Sigmoid colon (tissue), 4 donors: Measurements from ENCODE around the gene SIDT1.

Source experiments
- CTCF ChIP-seq, 4 experiments: fragments of 450-650 bp in 3 of 4; fragments of 200-600 bp in 1 of 4; IDR thresholded peaks; one replicate each; pipeline ENCODE4 v1.5.1; 2016 to 2019; ENCODE audit warnings: antibody characterized with exemption in 4 of 4, mild to moderate bottlenecking in 3 of 4, moderate library complexity in 2 of 4
- POLR2A ChIP-seq, 2 donors: fragments of 450-650 bp; IDR thresholded peaks; one replicate each; pipeline ENCODE4 v1.6.1; 2016; ENCODE audit warnings: antibody characterized with exemption in 2 of 2, mild to moderate bottlenecking in 2 of 2, moderate library complexity in 2 of 2
- POLR2AphosphoS5 ChIP-seq, 4 donors: sonication (generic); formaldehyde crosslinking; IDR thresholded peaks; one replicate each; pipeline ENCODE4 v1.6.1; 2017; ENCODE audit warnings: antibody characterized with exemption in 4 of 4

- TF ChIP-seq CTCF (IDR thresholded peaks at IDR 0.05), result no peak
- TF ChIP-seq POLR2AphosphoS5 (IDR thresholded peaks at IDR 0.05), result no peak
- TF ChIP-seq POLR2A (IDR thresholded peaks at IDR 0.05), result no peak
Observed at GRCh38 chr3:113676261-113676660, 143.9 kb downstream of the SIDT1 start.
